ENCODE data around the gene COPG1.

- no peak for TF ChIP-seq FOXA1 (IDR thresholded peaks at IDR 0.05)
- TF ChIP-seq FOXM1 (IDR thresholded peaks at IDR 0.05; ENCODE audit: borderline replicate concordance) = no peak
- no peak for TF ChIP-seq FOXK2 (IDR thresholded peaks at IDR 0.05)
- TF ChIP-seq PKNOX1 (IDR thresholded peaks at IDR 0.05) = no peak
- TF ChIP-seq BHLHE40 (IDR thresholded peaks at IDR 0.05; ENCODE audit: borderline replicate concordance) = no peak
- no peak for TF ChIP-seq SP1 (IDR thresholded peaks at IDR 0.05)
- no peak for TF ChIP-seq TARDBP (IDR thresholded peaks at IDR 0.05)
- no peak for TF ChIP-seq NFRKB (IDR thresholded peaks at IDR 0.05)
Measured at GRCh38 chr3:129311054-129311902, 61.9 kb downstream of the COPG1 start.
